Fibroblast of mammary gland (primary cell): ENCODE measurements around the gene SYT12.

Source experiments
- DNase-seq: peaks from one replicate; pipeline ENCODE4 v3.0.0-alpha.2; 2010; ENCODE audit warnings: low read depth
- H3K4me3 ChIP-seq: 2 replicates; pipeline ENCODE4 v1.5.1; 2011; ENCODE audit warnings: low read depth, mild to moderate bottlenecking, low read length, moderate library complexity; ENCODE audit not compliant: control insufficient read depth
- CTCF ChIP-seq: conservative IDR thresholded peaks from 2 replicates; pipeline ENCODE4 v1.5.1; 2011; ENCODE audit warnings: low read depth, low read length, inconsistent platforms; ENCODE audit not compliant: control insufficient read depth, insufficient read depth

The SYT12 gene

GRCh38 chr11:67010296-67010905, 12.5 kb upstream of the SYT12 start:
- TF ChIP-seq CTCF: no peak
- no peak for DNase-seq
- H3K4me3 ChIP-seq: no peak overlapping the region

- no peak for TF ChIP-seq CTCF
- DNase-seq: no peak
Measured at GRCh38 chr11:67013511-67014045, 9.4 kb upstream of the SYT12 start.

GRCh38 chr11:67014343-67014742, 8.6 kb upstream of the SYT12 start:
- no peak for TF ChIP-seq CTCF

More at GRCh38 chr11:67013511-67014045, 9.4 kb upstream of the SYT12 start:
- no peak overlapping the region for H3K4me3 ChIP-seq

GRCh38 chr11:67015048-67015447, 7.9 kb upstream of the SYT12 start:
- no peak overlapping the region for H3K4me3 ChIP-seq
- no peak for DNase-seq
- TF ChIP-seq CTCF: no peak

More at GRCh38 chr11:67014343-67014742, 8.6 kb upstream of the SYT12 start:
- DNase-seq: no peak
- H3K4me3 ChIP-seq: no peak overlapping the region

- no peak for TF ChIP-seq CTCF
- H3K4me3 ChIP-seq: no peak overlapping the region
- no peak for DNase-seq
Measured at GRCh38 chr11:67016550-67016949, 6.4 kb upstream of the SYT12 start.

GRCh38 chr11:67020949-67021348, 2.0 kb upstream of the SYT12 start:
- no peak overlapping the region for H3K4me3 ChIP-seq
- no peak for DNase-seq
- no peak for TF ChIP-seq CTCF
